K562 (cell line): Measurements from ENCODE around the gene TMEM181. TPM values are rescaled to one million over a fixed set of nuclear protein-coding genes. Genes with fewer than 3 reads are reported as not detected.

ENCODE experiments used
- ATAC-seq: fragments of 200-7000 bp; cut with Tn5 transposase; 3 replicates; pipeline ENCODE4 v1.9.1; 2020; ENCODE audit warnings: moderate library complexity
- BruUV-seq: library from RNA; stranded (reverse); fragments of 400-500 nt; replicated peaks from 2 replicates; lab custom pipeline; 2021; lab: Mats Ljungman, UMichigan
- CTCF ChIA-PET: fragments of 300-600 bp; formaldehyde crosslinking; extraction: SDS; loops from one replicate; lab custom pipeline; 2021; ENCODE audit warnings: low intra/inter-chr PET ratio; lab: Yijun Ruan, JAX
- POLR2A ChIA-PET: fragments of 300-600, 350-650 bp; sonication (Branson Sonifier 250); formaldehyde crosslinking; extraction: SDS; loops from one replicate; lab custom pipeline; 2021; ENCODE audit warnings: antibody characterized with exemption, inconsistent platforms; lab: Yijun Ruan, JAX
- DNase-seq, 4 experiments: peaks; one replicate each; pipeline versions ENCODE4 v3.0.0 to v3.0.0-alpha.2; 2011 to 2018; ENCODE audit warnings: low spot score in 3 of 4, mixed read lengths in 3 of 4; ENCODE audit errors: extremely low read depth in 1 of 4
- FAIRE-seq: peaks from 2 replicates; lab custom pipeline; 2011; peaks lifted over from hg19 to GRCh38; lab: Jason Lieb, UNC
- H2AFZ ChIP-seq: 2 replicates; pipeline ENCODE4 v1.6.0; 2011; ENCODE audit warnings: low read depth, low read length, control low read depth, inconsistent platforms
- H3K27ac ChIP-seq: fragments of 200-600 bp; 3 replicates; pipeline ENCODE4 v1.8.0; 2011; ENCODE audit warnings: low read depth, mild to moderate bottlenecking, control low read depth, inconsistent platforms, low read length, moderate library complexity, mixed read lengths; ENCODE audit errors: extremely low read depth
- H3K27me3 ChIP-seq, 2 experiments: fragments of 300-600 bp in 1 of 2; 2 replicates in 1 of 2; 3 replicates in 1 of 2; pipeline versions ENCODE4 v1.6.0 to v1.8.0; 2011; ENCODE audit warnings: inconsistent platforms in 2 of 2, low read length in 2 of 2, mild to moderate bottlenecking in 1 of 2, mixed read lengths in 1 of 2, moderate library complexity in 1 of 2; ENCODE audit not compliant: control insufficient read depth in 2 of 2, insufficient read depth in 2 of 2
- H3K36me3 ChIP-seq: fragments of 300-600 bp; 3 replicates; pipeline ENCODE4 v1.8.0; 2011; ENCODE audit warnings: mild to moderate bottlenecking, low read length, inconsistent platforms; ENCODE audit not compliant: control insufficient read depth, insufficient read depth
- H3K4me1 ChIP-seq, 2 experiments: fragments of 200-600 bp in 1 of 2; replicated peaks in 1 of 2; 2 replicates in 1 of 2; 3 replicates in 1 of 2; pipeline versions ENCODE4 v1.5.1 to v1.8.0; 2011; ENCODE audit warnings: inconsistent platforms in 2 of 2, low read length in 2 of 2, mild to moderate bottlenecking in 1 of 2, mixed read lengths in 1 of 2, moderate library complexity in 1 of 2; ENCODE audit not compliant: control insufficient read depth in 2 of 2, insufficient read depth in 2 of 2
- H3K4me2 ChIP-seq: 2 replicates; pipeline ENCODE4 v1.6.1; 2011; ENCODE audit warnings: low read length, control low read depth, inconsistent platforms, mixed read lengths; ENCODE audit not compliant: insufficient read depth
- H3K4me3 ChIP-seq: fragments of 200-600 bp; sonication (generic), shearing (Covaris generic); 2 replicates; pipeline ENCODE4 v1.5.1; 2016; ENCODE audit warnings: control low read depth, inconsistent platforms
- H3K79me2 ChIP-seq: fragments of 200-600 bp; 3 replicates; pipeline ENCODE4 v1.8.0; 2011; ENCODE audit warnings: low read length, inconsistent platforms; ENCODE audit not compliant: control insufficient read depth, insufficient read depth
- H3K9ac ChIP-seq, 2 experiments: 2 replicates each; pipeline versions ENCODE4 v1.6.0 to v1.6.1; 2011; ENCODE audit warnings: low read depth in 2 of 2, low read length in 2 of 2, control low read depth in 1 of 2, inconsistent platforms in 1 of 2, mild to moderate bottlenecking in 1 of 2, mixed read lengths in 1 of 2; ENCODE audit not compliant: insufficient read depth in 1 of 2
- H3K9me1 ChIP-seq: one replicate; pipeline ENCODE4 v1.6.0; 2011; ENCODE audit warnings: inconsistent platforms, mild to moderate bottlenecking, low read length, moderate library complexity; ENCODE audit not compliant: control insufficient read depth, insufficient read depth
- H3K9me3 ChIP-seq: replicated peaks from 2 replicates; pipeline ENCODE4 v1.5.1; 2011; ENCODE audit warnings: low read depth, low read length, inconsistent platforms; ENCODE audit not compliant: control insufficient read depth, insufficient read depth
- H4K20me1 ChIP-seq: replicated peaks from 2 replicates; pipeline ENCODE4 v1.6.1; 2011; ENCODE audit warnings: low read length, inconsistent platforms, mixed read lengths; ENCODE audit not compliant: control insufficient read depth, insufficient read depth
- CREB1 ChIP-seq, 2 experiments: sonication (generic) in 1 of 2; formaldehyde crosslinking in 1 of 2; IDR thresholded peaks; 2 replicates each; pipeline versions ENCODE4 v1.6.1 to v1.8.0; 2012 to 2022; ENCODE audit warnings: inconsistent platforms in 1 of 2, mild to moderate bottlenecking in 1 of 2, missing genetic modification reagents in 1 of 2, moderate library complexity in 1 of 2
- ETS2 ChIP-seq: IDR thresholded peaks from 2 replicates; pipeline ENCODE4 v1.6.1; 2016; ENCODE audit warnings: borderline replicate concordance, missing genetic modification characterization, mild to moderate bottlenecking, moderate library complexity, missing compliant biosample characterization; ENCODE audit not compliant: poor library complexity, severe bottlenecking
- HBP1 ChIP-seq: fragments of 450-650 bp; formaldehyde crosslinking; IDR thresholded peaks from 2 replicates; pipeline ENCODE4 v1.4.0; 2022; ENCODE audit warnings: missing genetic modification characterization
- KHSRP ChIP-seq: fragments of 450-650 bp; IDR thresholded peaks from 2 replicates; pipeline ENCODE4 v1.6.1; 2017
- MBD2 ChIP-seq: sonication (generic); IDR thresholded peaks from 2 replicates; pipeline ENCODE4 v1.6.1; 2016; ENCODE audit warnings: low read depth, borderline replicate concordance
- NBN ChIP-seq: fragments of 450-650 bp; IDR thresholded peaks from 2 replicates; pipeline ENCODE4 v1.6.1; 2016; ENCODE audit warnings: low read depth, mild to moderate bottlenecking
- POU5F1 ChIP-seq: fragments of 150-350 bp; IDR thresholded peaks from 2 replicates; pipeline ENCODE4 v1.6.1; 2014; ENCODE audit warnings: borderline replicate concordance, low read length, low read depth, mild to moderate bottlenecking; ENCODE audit not compliant: partially characterized antibody
- ZKSCAN8 ChIP-seq: fragments of 200-800 bp; sonication (Bioruptor generic); IDR thresholded peaks from 2 replicates; pipeline ENCODE4 v1.6.1; 2016; ENCODE audit warnings: missing genetic modification characterization, missing compliant biosample characterization
- ZNF609 ChIP-seq: sonication (generic); formaldehyde crosslinking; IDR thresholded peaks from 2 replicates; pipeline ENCODE4 v1.8.1; 2023; ENCODE audit warnings: missing genetic modification reagents, mild to moderate bottlenecking, borderline replicate concordance
- WGBS: fragments of 100-300 bp; shearing (Covaris generic); methylation state at CpG from one replicate; pipeline ENCODE4 v1.1.6; 2016; ENCODE audit warnings: low coverage, mixed read lengths; ENCODE audit not compliant: insufficient coverage; ENCODE audit errors: missing lambda C conversion rate; 5-methylcytosine and 5-hydroxymethylcytosine counted together
- in situ Hi-C: fragments of 300-500 bp; cut with MboI; formaldehyde crosslinking; loops from 4 replicates; pipeline ENCODE4 v1.15.0; 2018; ENCODE audit warnings: inconsistent platforms, mixed read lengths
- intact Hi-C: fragments of 100-400 bp; cut with micrococcal nuclease; formaldehyde crosslinking; loops from 2 replicates; pipeline ENCODE4 v1.14.2; 2022
- polyA plus RNA-seq, 8 experiments: library from polyadenylated mRNA; depleted of rRNA in 4 of 8; stranded (reverse) in 5 of 8; unstranded in 3 of 8; fragments of >200 nt; fragmentation: Nextera tagmentation in 2 of 8; fragmentation: Illumina TruSeq in 1 of 8; extraction: Ambion mirVana in 2 of 8; extraction: Trizol in 1 of 8; gene quantifications; 2 replicates each; pipeline versions ENCODE4 v1.2.1 to v1.2.3, GENCODE V29; 2011 to 2014; ENCODE audit warnings: inconsistent platforms in 1 of 8, missing spikeins in 1 of 8
- total RNA-seq, 7 experiments: library from RNA; depleted of rRNA in 6 of 7; stranded (reverse); fragments of >200 nt in 6 of 7; fragmentation: Illumina TruSeq in 2 of 7; extraction: Trizol in 2 of 7; gene quantifications; 2 replicates each; pipeline versions ENCODE4 v1.2.1 to v1.2.3, GENCODE V29; 2011 to 2021; ENCODE audit warnings: low replicate concordance in 1 of 7

TMEM181 gene
- total and polyA plus RNA-seq, 9 of the 15 experiments (the other 6 are each of a cell fraction or from before 2014, with no cell fraction given): 5.6 to 27.2 (median 19.9) TPM

GRCh38 chr6:158570681-158570962 lies 10.7 kb downstream of the TMEM181 start:
- Histone ChIP-seq H3K36me3 (peaks cover 47% of the 10 kb centered on the region; the same call in 2 of the 3 replicates), H3K9me1 (peaks cover 15% of the 10 kb centered on the region), H3K9ac (no peak overlapping the region), H4K20me1 (peaks cover 34% of the 10 kb centered on the region), H3K27me3 (no peaks in the 10 kb centered on the region), H3K4me2 (no peak overlapping the region), H3K4me1 (peaks cover 38 to 50% of the 10 kb centered on the region in 2 experiments), H3K27ac (no peak overlapping the region), H3K79me2 (peaks cover 90% of the 10 kb centered on the region), H2AFZ (no peak overlapping the region), H3K9me3 (no peaks in the 10 kb centered on the region), H3K4me3 (no peak overlapping the region)
- in situ Hi-C loops (no loop called here), intact Hi-C loops (no loop called here)
- POLR2A ChIA-PET: interaction anchor here (0.5 to 1.5 kb wide), 7 partner anchors 10 to 328 kb away, joined by 3 to 5 read pairs (median 3); partner anchors contain the start of genes DYNLT1 and TMEM181
- WGBS: 93% methylated on average over 3 of the region's 3 CpGs
- CTCF ChIA-PET: interaction anchor here (0.6 kb wide), 1 partner anchor 120 kb away, joined by 4 read pairs; no protein-coding TSS in a partner anchor
- ATAC-seq (no peak), DNase-seq (no peak), FAIRE-seq (no peak)
- TF ChIP-seq ETS2 (tag) (no peak), NBN (no peak), ZKSCAN8 (CRISPR knock-in tag) (no peak), POU5F1 (no peak), ZNF609 (CRISPR knock-in tag) (no peak), KHSRP (no peak), CREB1 (IDR thresholded peaks at IDR 0.05) (no peak), CREB1 (CRISPR knock-in tag; IDR thresholded peaks at IDR 0.05) (no peak), MBD2 (no peak), HBP1 (CRISPR knock-in tag) (no peak)
- no TSS peak for BruUV-seq
